Measurements from ENCODE around the gene RBFA.

Gene RBFA

DNA sequence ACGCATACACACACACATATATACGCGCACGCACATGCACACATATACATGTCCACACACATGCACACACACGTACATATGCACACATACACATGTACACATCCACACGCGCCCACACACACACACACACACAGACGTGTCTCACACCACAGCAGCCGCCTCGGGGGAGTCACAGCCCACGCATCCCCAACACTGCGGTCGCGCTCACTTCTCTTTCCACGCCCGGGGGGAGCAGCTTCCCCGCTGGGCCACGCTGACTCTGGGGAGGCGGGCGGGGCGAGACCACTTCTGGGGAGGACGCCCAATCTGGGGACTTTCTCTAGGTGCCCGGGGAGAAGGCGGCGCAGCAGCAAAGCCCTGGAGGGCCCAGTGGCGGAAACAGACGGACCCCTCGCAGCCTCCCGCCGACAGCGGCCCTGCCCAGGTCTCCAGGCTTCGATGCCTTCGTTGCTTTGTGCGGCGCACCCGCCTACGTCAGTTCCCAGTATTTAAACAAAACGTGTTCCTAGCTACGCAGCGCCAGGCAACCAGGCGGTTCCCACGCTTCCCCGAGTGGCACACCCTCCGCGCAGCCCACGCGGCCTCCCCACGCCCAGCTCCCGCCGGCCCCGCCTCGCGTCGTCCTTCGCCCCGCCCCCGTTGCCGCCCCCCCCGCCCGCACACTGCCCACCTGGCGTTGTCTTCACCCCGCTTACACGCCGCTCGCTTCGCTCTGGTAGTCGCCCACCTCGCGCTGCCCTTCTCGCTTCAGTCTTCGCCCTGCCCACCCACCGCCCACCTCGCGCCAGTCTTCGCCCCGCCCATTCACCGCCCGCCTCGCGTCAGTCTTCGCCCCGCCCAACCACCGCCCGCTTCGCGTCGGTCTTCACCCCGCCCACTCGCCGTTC is 810 bp upstream of the RBFA start:
- DNase-seq: peak; percentile 50

DNA sequence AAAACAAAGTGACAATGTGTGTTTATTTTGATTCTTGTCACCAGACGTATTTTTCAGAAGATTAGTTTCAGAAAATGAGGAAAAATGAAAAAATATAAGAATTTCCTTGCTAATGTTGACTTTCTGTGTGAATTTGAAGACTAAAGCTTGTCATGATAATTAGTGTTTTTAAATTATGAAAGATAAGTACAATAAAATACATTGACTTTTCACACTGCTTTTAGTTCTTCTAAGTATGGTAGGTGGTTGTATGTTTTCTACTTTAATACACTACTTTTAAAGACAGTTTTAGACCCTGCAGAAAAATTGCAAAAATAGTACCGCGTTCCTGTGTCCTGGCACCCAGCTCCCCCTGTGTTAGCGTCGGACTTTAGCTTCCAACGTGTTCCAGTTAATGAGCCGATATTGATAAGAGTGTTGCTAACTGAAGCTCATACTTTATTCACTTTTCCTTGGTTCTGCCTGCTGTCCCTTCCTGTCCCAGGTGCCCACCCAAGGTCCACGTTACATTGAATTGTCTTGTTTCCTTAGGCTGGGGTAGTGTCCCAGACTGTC is 695 bp downstream of the RBFA start:
- DNase-seq: no peak

DNA sequence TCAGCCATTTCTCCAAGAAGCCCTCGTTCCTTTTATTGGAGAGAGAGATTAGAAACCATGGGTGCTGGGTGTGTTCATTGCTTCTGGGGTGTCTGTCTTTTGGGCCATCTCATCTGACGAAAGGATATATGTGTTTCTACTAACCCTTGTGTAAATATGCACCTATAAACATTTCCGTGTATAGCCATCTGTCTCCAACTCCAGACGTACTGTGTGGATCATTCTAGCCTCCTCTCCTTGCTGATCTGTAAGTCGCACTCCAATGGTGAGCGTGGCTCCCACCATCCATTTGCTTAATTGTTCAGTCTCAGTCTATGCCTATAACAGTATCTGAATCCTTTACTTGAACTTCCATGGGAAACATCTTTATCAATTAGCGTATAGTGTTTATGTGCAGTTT is 1.8 kb downstream of the RBFA start:
- no peak for DNase-seq

DNA sequence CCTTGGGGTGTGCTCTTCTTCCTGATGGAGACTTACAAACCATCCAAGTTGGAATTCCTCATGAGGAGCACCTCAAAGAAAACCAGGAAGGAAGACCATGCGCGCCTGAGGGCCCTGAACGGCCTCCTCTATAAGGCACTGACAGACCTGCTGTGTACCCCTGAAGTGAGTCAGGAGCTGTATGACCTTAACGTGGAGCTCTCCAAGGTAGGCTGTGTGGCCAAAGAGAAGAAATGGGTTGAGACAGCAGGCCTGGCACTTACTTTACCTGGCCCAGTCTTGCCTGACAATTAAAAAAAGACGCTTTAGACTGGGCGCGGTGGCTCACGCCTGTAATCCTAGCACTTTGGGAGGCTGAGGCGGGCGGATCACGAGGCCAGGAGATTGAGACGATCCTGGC is 3.1 kb downstream of the RBFA start:
- no peak for DNase-seq

DNA sequence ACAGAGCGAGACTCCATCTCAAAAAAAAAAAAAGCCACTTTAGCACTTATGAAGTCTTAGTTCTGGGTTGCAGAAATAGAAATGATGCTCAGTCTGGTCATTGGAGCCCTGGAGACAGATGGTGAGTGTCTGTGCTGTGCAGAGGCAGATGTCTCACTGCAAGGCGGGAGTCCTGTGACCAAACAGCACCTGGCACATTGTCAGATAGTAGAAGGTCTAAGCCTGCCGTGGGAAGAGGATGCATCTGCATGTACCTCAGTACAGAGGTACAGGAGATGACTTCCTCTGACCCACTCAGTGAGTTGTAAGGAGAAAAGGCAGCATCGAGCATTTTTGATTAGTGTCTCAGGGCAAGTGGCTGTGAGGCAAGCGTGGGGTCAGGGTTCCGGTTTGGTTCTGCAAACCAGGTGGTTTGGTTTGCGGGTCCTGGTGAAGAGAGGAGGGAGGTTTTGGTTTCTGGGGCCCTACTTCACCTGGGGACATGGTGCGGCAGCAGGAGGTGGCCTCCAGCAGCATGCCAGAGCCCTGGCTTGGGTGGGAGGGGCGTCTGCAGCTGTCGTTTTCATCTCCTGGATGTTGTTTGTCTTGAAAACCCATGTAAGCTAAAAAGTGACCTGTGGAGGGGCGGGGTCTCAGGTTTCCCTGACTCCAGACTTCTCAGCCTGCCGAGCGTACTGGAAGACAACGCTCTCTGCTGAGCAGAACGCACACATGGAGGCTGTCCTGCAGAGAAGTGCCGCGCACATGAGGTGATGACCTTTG is 3.8 kb downstream of the RBFA start:
- no peak for DNase-seq

DNA sequence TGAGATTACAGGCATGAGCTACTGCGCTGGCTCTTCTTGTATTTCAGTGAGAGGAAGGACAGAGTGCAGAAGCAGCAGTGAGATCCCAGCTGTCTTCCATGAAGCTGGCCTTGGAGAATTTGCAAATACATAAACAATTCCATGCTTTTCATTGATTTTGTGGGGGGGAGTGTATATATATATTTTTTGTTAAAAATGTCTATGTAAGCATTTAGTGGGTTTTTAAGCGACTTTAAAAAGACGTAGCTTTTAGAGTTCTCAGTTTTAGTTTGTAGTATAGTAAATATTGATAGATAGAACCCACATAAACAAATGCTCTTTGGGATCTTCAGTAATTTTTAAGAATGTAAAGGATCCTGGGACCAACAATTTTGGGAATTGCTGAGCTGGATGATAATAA is 6.3 kb downstream of the RBFA start:
- no peak for DNase-seq

DNA sequence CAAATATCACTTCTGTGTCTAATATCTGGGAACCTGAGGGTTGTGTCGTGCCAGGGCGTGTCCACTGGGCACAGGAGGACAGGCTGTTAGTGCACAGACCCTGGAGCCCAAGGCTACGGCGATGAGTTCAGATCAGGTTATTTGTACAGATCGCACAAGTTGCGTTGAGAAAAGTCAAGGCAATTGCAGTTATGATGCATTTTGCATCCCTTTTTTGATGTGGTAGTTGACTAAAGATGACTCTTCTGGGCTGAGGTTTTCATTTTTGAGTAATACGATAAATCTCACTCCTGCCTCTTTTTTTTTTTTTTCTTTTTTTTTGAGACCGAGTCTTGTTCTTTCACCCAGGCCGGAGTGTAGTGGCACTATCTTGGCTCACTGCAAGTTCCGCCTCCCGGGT is 7.2 kb downstream of the RBFA start:
- DNase-seq: no peak

DNA sequence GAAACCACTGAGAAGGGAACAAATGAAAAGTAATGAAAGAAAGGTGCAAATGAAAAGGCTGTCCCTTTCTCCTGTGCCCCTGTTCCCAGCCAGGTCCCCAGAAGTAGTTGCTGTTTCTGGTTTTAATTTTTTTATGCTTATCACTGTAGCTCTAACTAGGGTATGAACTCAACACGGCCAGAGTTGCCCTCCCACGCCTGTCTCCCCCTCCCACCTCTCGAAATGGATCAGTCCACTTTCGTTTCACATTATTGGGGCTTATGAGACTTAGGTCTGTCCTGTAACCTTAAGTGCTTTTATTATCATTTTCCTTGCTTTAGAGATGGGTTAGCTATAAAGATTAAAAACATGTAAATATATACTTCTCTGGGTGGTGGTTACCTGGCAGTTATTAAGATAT is 8.6 kb downstream of the RBFA start:
- no peak for DNase-seq

DNA sequence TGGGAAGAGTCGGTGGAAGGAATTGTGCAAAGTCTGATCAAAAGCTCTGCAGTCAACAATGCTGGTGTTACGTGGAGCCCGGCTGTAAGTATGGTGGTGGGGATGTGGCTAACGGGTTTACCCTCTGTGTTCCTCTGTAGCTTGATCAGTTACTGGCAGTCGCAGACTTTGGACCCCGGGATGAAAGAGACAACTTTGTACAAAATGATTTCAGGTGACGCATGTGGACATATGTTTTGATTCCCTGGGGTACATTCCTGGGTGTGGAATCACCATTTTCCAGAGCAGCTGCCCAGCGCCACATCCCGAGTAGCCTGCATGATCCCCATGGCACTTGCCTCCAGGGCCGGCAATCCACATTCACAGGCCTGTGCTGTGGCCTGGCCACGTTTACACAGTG is 9.8 kb downstream of the RBFA start:
- DNase-seq: no peak

DNA sequence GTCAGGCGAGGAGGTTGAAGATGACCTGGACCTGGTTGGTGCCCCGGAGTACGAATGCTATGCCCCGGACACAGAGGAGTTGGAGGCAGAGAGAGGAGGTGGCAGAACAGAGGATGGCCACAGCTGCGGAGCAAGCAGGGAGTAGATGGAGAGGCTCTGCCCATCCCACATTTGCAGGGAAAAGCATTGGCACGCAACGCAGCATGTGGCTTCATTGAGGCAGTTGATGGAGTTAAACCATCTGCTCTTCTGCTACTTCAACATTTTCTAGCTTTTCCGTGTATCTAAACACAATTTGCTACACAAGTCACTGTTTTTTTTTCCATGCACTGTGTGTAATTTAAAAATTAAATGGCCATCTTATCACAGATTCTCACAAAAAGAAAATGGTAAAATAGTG is 11.8 kb downstream of the RBFA start:
- DNase-seq: no peak

DNA sequence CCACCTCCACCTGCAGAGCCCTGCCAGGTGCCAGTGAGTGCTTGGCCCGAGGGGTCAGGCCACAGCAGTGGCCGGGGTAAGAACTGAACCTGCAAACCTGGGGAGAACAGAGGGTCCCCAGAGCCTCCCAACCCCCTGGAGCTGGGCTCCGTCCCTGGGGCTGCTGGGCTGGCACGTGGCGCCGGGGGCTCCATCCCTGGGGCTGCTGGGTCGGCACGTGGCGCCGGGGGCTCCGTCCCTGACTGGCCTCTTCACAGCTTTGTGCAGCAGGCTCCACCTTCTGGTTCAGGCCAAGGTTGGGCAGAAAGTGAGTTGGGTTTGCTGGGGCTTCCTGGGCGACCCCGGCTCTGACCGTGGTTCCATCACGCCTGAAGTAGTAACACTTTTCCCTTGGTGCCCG is 12.2 kb downstream of the RBFA start:
- no peak for DNase-seq

DNA sequence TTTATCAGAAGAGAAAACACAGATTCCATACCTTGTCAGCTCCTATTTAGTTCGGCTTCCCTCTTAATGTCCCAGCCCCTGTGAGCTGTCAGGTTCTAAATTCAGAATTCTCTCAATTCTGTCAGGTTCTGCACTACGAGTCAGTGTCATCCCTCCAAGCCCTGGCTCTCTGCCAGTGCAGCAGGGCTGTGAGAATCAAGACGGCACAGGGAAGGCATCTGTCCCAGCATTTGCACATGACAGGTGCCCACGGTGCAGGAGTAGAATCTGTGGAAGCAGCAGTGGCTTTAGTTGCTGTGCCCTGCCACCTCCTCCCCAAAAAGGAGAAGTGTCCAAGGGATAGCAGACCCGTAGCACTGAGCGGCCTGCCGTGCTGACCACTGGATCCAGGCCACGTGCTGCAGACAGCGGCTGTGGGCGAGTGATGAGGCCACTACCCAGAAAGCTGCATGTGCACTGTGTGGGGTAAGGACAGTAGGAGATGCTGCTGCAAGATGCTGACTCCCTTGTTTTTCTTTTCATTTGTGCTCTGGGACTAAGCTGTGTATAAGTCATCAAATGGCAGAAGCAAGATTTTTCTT is 12.8 kb downstream of the RBFA start:
- DNase-seq: no peak

DNA sequence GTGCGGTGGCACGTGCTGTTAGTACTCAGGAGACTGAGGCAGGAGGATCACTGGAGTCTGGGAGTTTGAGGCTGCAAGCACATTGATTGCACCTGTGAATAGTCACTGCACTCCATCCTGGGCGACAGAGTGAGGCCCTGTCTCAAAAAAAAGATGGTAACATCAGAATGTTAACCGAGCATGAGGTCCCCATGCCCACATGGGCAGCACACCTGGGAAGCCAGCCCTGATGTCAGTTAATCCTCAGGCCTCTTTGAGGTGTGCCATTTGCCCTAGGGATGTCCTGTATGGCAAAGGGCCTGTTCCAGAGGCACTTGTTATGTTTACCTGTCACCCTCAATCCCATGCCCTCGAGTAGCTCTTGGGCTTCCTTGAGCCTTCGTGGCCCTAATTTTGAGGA is 16.6 kb downstream of the RBFA start:
- no peak for DNase-seq

DNA sequence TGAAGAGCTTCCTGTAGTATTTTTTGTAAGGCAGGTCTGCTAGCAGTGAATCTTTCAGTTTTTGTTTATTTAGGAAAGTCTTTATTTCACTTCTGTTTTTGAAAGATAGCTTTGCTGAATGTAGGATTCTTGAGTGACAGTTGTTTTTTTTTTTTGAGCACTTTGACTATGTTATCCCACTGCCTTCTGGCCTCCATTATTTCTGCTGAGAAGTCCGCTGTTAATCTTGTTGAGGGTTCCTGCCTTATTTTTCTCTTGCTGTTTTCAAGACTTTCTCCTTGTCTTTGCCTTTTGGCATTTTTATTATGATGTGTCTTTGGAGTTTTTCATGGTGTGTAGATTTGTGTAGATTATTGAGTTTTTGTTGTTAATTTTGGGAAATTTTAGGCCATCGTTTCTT is 21.9 kb downstream of the RBFA start:
- DNase-seq: no peak

DNA sequence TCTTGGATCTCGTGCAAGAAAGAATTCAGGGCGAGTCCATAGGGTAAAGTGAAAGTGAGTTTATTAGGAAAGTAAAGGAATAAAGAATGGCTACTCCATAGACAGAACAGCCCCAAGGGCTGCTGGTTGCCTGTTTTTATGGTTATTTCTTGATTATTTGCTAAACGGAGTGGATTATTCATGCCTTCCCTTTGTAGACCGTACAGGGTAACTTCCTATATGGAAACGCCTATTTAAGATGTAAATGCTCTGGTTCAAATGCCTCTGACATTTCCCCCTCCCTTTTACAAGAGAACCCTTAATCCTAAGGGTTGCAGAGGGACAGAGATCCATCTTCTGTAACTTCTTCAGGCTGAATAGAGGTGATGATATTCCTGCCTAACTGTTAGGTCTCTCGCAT is 25.7 kb downstream of the RBFA start:
- no peak for DNase-seq

DNA sequence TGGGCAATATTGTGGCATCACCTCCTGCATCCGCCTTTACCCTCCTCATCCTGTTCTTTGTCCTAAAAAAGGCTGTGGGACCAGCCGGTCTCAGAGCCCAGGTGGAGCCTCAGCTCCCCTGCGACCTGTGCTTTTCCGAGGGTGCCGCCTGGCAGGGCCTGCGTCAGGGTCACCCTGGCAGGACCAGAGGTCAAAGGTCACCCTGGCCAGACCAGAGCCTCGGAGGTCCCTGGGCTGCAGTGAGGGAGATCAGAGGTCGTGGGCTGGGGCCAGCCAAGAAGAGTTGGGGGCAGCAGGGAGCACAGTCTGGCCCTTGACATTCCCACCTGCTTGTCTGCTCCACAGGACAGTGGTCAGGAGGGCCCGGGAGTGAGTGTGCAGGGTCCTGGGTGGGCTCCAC is 31.5 kb downstream of the RBFA start:
- DNase-seq: no peak

DNA sequence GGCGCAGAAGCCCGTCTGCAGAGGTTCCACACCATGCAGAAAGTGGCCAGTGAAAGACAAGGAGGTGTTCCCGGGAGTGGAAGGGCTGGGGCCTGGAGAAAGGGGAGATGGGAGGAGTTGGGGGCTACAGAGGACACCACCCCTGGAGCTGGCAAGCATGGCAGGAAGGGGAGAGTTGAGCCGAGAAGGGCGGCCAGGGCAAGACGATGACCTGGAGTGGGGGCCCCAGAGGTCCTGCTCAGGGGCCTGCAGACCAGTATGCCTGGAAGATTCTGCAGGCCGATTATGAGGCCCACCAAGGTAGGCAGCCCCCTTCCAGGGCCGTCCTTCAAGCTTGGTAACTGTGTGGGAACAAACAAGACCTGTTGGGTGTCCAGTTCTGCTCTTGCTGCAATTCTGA is 33.1 kb downstream of the RBFA start:
- DNase-seq: no peak

DNA sequence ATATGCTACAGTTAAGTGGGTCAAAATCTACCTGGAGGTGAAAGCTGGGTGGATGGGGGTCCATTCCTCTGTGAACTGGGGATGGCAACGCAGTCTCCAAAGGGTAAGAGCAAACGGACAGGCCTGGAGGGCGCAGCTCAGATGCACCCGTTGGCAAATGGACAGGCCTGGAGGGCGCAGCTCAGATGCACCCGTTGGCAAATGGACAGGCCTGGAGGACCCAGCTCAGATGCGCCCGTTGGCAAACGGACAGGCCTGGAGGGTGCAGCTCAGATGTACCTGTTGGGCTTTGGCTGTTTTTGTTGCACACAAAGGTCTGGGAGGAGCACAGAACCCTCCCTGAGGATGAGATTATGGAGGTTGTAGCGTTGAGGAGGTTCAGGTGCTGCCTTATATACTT is 33.7 kb downstream of the RBFA start:
- DNase-seq: no peak

DNA sequence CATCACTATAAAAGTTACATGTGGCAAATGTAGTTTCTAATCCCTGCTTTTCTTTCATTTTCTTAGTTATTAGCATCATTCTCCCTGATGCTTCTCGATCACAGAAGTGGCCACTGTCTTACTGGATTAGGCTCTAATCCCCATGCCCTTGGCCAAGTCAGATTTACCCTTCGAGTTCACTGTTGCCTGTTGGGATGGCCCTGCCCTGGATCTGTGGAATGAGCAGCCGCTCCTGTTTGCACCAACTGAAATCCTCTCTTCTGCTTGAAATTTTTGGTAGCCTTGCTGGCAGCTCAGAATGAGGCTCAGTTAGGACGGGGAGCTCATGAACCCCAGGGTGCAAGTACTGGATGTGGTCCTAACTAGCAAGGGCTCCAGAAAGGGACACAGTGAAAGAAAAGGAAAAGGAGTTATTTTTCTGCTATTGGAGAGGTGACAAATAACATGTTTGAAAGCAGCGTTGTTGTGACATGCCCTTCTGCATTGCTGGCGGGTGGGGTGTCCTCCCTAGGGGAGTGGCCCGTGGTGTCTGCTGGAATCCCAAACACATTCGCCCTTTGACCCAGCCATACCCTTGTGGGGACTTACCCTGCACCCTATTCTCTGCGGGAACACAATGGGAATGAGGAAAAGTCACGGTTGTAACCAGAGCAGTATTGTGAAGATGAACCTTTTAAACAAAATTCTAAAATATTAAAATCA is 34.5 kb downstream of the RBFA start:
- DNase-seq: no peak

DNA sequence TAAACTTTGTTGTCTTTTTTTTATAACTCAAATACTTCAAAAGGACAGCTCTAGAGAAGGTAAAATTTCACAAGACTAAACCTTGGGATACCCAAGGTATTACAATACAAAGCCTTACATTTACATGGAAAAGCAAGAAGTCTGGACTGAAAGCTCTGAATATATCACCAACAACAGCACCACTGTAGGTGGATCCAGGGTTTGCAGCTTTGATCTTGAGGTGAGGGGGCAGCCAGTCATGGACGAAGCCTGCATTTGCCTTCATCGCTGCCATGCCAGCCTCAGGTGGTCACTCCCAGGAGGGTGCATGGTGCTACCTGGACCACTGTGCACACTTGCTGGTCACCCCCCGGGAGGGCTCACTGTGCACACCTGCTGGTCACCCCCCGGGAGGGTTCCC is 36.6 kb downstream of the RBFA start:
- DNase-seq: no peak

DNA sequence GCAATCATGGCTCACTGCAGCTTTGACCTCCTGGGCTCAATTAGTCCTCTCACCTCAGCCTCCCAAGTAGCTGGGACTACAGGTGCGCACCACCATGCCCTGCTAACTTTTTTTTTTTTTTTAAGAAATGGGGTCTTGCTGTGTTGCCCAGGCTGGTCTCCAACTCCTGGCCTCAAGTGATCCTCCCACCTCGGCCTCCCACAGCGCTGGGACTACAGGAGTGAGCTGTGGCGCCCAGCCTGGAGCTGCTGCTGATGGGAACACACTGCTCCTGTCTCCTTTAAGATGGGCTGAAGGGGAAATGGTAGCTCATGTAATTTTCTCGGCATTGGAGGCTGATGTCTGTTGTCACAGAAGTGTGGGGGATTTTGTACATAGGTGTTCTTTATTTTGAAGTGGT is 39.9 kb downstream of the RBFA start:
- DNase-seq: no peak

DNA sequence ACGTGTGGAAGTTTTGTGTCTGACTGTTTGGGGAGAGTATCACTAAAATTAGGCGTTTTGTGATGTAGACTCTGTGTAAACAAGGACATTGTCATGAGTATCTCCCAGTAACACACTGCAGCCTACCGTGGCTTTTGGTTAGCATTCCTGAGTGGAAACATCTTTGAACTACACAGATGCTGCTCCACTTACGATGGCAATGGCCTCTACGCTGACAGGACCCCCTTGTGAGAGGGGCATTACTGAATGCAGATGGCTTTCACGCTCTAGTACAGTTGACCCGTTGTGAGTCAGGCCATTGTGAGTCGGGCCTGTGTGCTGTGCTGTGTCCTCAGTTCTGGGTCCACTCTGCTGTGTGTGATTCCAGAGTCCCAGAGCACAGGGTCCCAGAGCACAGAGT is 40.5 kb downstream of the RBFA start:
- DNase-seq: no peak

DNA sequence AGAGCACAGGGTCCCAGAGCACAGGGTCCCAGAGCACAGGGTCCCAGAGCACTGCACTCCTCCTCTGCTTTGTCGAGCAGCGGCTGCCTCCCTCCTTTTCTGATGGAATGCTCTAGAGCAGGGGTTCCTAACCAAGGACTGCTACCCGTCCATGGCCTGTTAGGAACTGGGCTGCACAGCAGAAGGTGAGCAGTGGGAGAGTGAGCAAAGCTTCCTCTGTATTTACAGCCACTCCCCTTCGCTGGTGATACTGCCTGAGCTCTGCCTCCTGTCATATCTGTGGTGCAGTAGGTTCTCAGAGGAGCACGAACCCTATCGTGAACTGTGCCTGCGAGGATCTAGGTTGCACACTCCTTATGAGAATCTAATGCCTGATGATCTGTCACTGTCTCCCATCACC is 41.7 kb downstream of the RBFA start:
- no peak for DNase-seq
